ENCODE results near the gene ZFYVE27. TPM values are rescaled to one million over a fixed set of nuclear protein-coding genes. Genes with fewer than 3 reads are reported as not detected.
A peak's percentile ranks its signal among the peaks of the same experiment; 100 is the strongest.

The ZFYVE27 gene
- total RNA-seq, 6 experiments from 2014 or later, result 9.2 to 19.3 (median 12.6) TPM

- ATAC-seq, result peak; percentile 40 to 54 (median 51)
- Histone ChIP-seq H3K4me1 (peaks cover 0 to 5% (median 0%) of the 10 kb centered on the region in 4 donors), H3K9me3 (no peaks in the 10 kb centered on the region), H3K4me3 (no peak overlapping the region), H3K36me3 (no peaks in the 10 kb centered on the region), H3K27me3 (no peaks in the 10 kb centered on the region), H3K27ac (no peak overlapping the region)
- no peak for TF ChIP-seq CTCF (IDR thresholded peaks at IDR 0.05)
- no peak for TF ChIP-seq POLR2A (IDR thresholded peaks at IDR 0.05)
- 42% methylated on average over 5 of the region's 10 CpGs for WGBS (ENCODE audit: insufficient coverage, low coverage, low lambda C conversion rate, missing lambda C conversion rate)
- intact Hi-C loops (cut with DNase I), result no loop called here
- DNase-seq, result no peak
Measured at GRCh38 chr10:97774811-97775294, 37.9 kb downstream of the ZFYVE27 start.

- Histone ChIP-seq H3K4me1 (peaks cover 0 to 2% (median 0%) of the 10 kb centered on the region in 4 donors), H3K27me3 (no peaks in the 10 kb centered on the region), H3K9me3 (no peaks in the 10 kb centered on the region), H3K27ac (no peak overlapping the region), H3K36me3 (no peaks in the 10 kb centered on the region), H3K4me3 (no peak overlapping the region)
- DNase-seq, result no peak
- ATAC-seq, result no peak
- TF ChIP-seq CTCF (IDR thresholded peaks at IDR 0.05) (no peak), POLR2A (IDR thresholded peaks at IDR 0.05) (no peak)
- intact Hi-C loops (cut with DNase I), result no loop called here
- WGBS (ENCODE audit: insufficient coverage, low coverage, low lambda C conversion rate, missing lambda C conversion rate), result 81% methylated on average over 3 of the region's 4 CpGs
Measured at GRCh38 chr10:97777143-97777542, 40.2 kb downstream of the ZFYVE27 start.

GRCh38 chr10:97778452-97779302 lies 41.7 kb downstream of the ZFYVE27 start:
- DNase-seq (no peak), ATAC-seq (no peak)
- no peaks in the 10 kb centered on the region for H3K9me3 ChIP-seq
- no peaks in the 10 kb centered on the region for H3K36me3 ChIP-seq
- WGBS (ENCODE audit: insufficient coverage, low coverage, low lambda C conversion rate, missing lambda C conversion rate), result 82% methylated on average over 7 of the region's 11 CpGs
- no peak overlapping the region for H3K4me3 ChIP-seq
- peaks cover 0 to 11% (median 0%) of the 10 kb centered on the region in 4 donors for H3K4me1 ChIP-seq
- intact Hi-C loops (cut with DNase I), result no loop called here
- TF ChIP-seq POLR2A (IDR thresholded peaks at IDR 0.05) (no peak), CTCF (IDR thresholded peaks at IDR 0.05) (no peak)
- no peak overlapping the region for H3K27ac ChIP-seq
- no peaks in the 10 kb centered on the region for H3K27me3 ChIP-seq

GRCh38 chr10:97779492-97779891 lies 42.6 kb downstream of the ZFYVE27 start:
- peak in 1 of 3 donors; percentile 8 for DNase-seq
- H3K4me3 ChIP-seq, result no peak overlapping the region
- H3K9me3 ChIP-seq, result no peaks in the 10 kb centered on the region
- H3K4me1 ChIP-seq, result peaks cover 0 to 11% (median 0%) of the 10 kb centered on the region in 4 donors
- 59% methylated on average over 4 of the region's 4 CpGs for WGBS (ENCODE audit: insufficient coverage, low coverage, low lambda C conversion rate, missing lambda C conversion rate)
- H3K27ac ChIP-seq, result no peak overlapping the region
- no peaks in the 10 kb centered on the region for H3K27me3 ChIP-seq
- intact Hi-C loops (cut with DNase I), result no loop called here
- TF ChIP-seq CTCF (IDR thresholded peaks at IDR 0.05), result no peak
- no peak for TF ChIP-seq POLR2A (IDR thresholded peaks at IDR 0.05)
- ATAC-seq, result no peak
- H3K36me3 ChIP-seq, result no peaks in the 10 kb centered on the region
